Measurements from ENCODE around the gene STX16.
A peak's percentile ranks its signal among the peaks of the same experiment; 100 is the strongest.

Gene STX16

GRCh38 chr20:58657986-58658385 lies 6.9 kb downstream of the STX16 start:
- TF ChIP-seq ISL1 (CRISPR knock-in tag; IDR thresholded peaks at IDR 0.05) (peak; percentile 72), ESRRG (CRISPR knock-in tag; IDR thresholded peaks at IDR 0.05) (no peak)
- peak; percentile 42; the same call in 2 of the 3 replicates for ATAC-seq

- ATAC-seq, result no peak
- TF ChIP-seq GLIS3 (CRISPR knock-in tag; IDR thresholded peaks at IDR 0.05), result no peak
- TF ChIP-seq ZC3H10 (CRISPR knock-in tag; IDR thresholded peaks at IDR 0.05), result no peak
- no peak for TF ChIP-seq ZFP30 (CRISPR knock-in tag; IDR thresholded peaks at IDR 0.05)
- no peak for TF ChIP-seq ZFP3 (CRISPR knock-in tag; IDR thresholded peaks at IDR 0.05)
- no peak for TF ChIP-seq ESRRG (CRISPR knock-in tag; IDR thresholded peaks at IDR 0.05)
- TF ChIP-seq POU6F1 (CRISPR knock-in tag; IDR thresholded peaks at IDR 0.05; ENCODE audit: borderline replicate concordance, low read depth), result no peak
- TF ChIP-seq CSDC2 (CRISPR knock-in tag; IDR thresholded peaks at IDR 0.05), result no peak
These were observed 7.7 kb downstream of the STX16 start for GRCh38 chr20:58658760-58659159.

DNA sequence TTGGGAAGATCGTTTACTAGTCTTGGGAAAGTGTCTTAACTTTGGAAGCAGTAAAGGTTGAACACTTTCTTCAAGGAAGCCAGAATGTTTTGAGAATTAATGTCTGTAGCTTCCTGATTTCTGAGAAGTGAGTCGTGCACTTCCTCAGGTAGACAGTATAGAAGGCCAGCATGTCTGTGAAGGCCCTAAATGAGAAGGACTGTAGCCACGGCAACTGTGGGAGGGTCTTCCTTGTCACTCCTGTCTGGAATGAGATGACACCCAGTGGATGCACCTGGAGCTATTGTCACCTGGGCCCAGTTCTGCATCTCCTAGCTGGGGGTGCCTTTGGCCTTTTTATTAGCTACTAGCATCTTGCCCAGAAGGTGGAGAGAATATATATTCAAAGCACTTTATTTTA lies 8.8 kb downstream of the STX16 start:
- ATAC-seq, result no peak
- TF ChIP-seq ISL1 (CRISPR knock-in tag; IDR thresholded peaks at IDR 0.05) (no peak), CSDC2 (CRISPR knock-in tag; IDR thresholded peaks at IDR 0.05) (no peak), PPARA (CRISPR knock-in tag; IDR thresholded peaks at IDR 0.05; ENCODE audit: borderline replicate concordance) (no peak), ZNF565 (CRISPR knock-in tag; conservative IDR thresholded peaks at IDR 0.05; ENCODE audit: low read depth) (no peak), RARB (CRISPR knock-in tag; IDR thresholded peaks at IDR 0.05) (no peak), ZNF70 (CRISPR knock-in tag; IDR thresholded peaks at IDR 0.05) (no peak), TSHZ2 (CRISPR knock-in tag; IDR thresholded peaks at IDR 0.05) (no peak), SNAI2 (CRISPR knock-in tag; IDR thresholded peaks at IDR 0.05) (no peak), POU6F1 (CRISPR knock-in tag; IDR thresholded peaks at IDR 0.05; ENCODE audit: borderline replicate concordance, low read depth) (no peak), ZNF8 (CRISPR knock-in tag; IDR thresholded peaks at IDR 0.05) (no peak), ZFP30 (CRISPR knock-in tag; IDR thresholded peaks at IDR 0.05) (no peak), ESRRG (CRISPR knock-in tag; IDR thresholded peaks at IDR 0.05) (no peak), ARNTL (CRISPR knock-in tag; IDR thresholded peaks at IDR 0.05; ENCODE audit: borderline replicate concordance, low read depth) (no peak), OSR1 (CRISPR knock-in tag; IDR thresholded peaks at IDR 0.05) (no peak), GLIS3 (CRISPR knock-in tag; IDR thresholded peaks at IDR 0.05) (no peak)
- TF ChIP-seq, protein P1, sequence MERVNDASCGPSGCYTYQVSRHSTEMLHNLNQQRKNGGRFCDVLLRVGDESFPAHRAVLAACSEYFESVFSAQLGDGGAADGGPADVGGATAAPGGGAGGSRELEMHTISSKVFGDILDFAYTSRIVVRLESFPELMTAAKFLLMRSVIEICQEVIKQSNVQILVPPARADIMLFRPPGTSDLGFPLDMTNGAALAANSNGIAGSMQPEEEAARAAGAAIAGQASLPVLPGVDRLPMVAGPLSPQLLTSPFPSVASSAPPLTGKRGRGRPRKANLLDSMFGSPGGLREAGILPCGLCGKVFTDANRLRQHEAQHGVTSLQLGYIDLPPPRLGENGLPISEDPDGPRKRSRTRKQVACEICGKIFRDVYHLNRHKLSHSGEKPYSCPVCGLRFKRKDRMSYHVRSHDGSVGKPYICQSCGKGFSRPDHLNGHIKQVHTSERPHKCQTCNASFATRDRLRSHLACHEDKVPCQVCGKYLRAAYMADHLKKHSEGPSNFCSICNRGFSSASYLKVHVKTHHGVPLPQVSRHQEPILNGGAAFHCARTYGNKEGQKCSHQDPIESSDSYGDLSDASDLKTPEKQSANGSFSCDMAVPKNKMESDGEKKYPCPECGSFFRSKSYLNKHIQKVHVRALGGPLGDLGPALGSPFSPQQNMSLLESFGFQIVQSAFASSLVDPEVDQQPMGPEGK (CRISPR knock-in tag; IDR thresholded peaks at IDR 0.05; ENCODE audit: borderline replicate concordance), result no peak

GRCh38 chr20:58660855-58661597 lies 9.9 kb downstream of the STX16 start:
- no peak for ATAC-seq
- TF ChIP-seq GLIS3 (CRISPR knock-in tag; IDR thresholded peaks at IDR 0.05) (no peak), RARB (CRISPR knock-in tag; IDR thresholded peaks at IDR 0.05) (no peak), ZNF565 (CRISPR knock-in tag; conservative IDR thresholded peaks at IDR 0.05; ENCODE audit: low read depth) (no peak), PPARA (CRISPR knock-in tag; IDR thresholded peaks at IDR 0.05; ENCODE audit: borderline replicate concordance) (no peak), ZFP30 (CRISPR knock-in tag; IDR thresholded peaks at IDR 0.05) (no peak), ESRRG (CRISPR knock-in tag; IDR thresholded peaks at IDR 0.05) (no peak), BACH2 (CRISPR knock-in tag; IDR thresholded peaks at IDR 0.05; ENCODE audit: borderline replicate concordance) (no peak), CSDC2 (CRISPR knock-in tag; IDR thresholded peaks at IDR 0.05) (no peak), CSRNP3 (CRISPR knock-in tag; IDR thresholded peaks at IDR 0.05) (no peak), POU6F1 (CRISPR knock-in tag; IDR thresholded peaks at IDR 0.05; ENCODE audit: borderline replicate concordance, low read depth) (no peak), ZFP3 (CRISPR knock-in tag; IDR thresholded peaks at IDR 0.05) (no peak), ZNF70 (CRISPR knock-in tag; IDR thresholded peaks at IDR 0.05) (no peak), TOX (CRISPR knock-in tag; IDR thresholded peaks at IDR 0.05; ENCODE audit: borderline replicate concordance) (no peak)
- TF ChIP-seq, protein P2, sequence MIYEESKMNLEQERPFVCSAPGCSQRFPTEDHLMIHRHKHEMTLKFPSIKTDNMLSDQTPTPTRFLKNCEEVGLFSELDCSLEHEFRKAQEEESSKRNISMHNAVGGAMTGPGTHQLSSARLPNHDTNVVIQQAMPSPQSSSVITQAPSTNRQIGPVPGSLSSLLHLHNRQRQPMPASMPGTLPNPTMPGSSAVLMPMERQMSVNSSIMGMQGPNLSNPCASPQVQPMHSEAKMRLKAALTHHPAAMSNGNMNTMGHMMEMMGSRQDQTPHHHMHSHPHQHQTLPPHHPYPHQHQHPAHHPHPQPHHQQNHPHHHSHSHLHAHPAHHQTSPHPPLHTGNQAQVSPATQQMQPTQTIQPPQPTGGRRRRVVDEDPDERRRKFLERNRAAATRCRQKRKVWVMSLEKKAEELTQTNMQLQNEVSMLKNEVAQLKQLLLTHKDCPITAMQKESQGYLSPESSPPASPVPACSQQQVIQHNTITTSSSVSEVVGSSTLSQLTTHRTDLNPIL (CRISPR knock-in tag; IDR thresholded peaks at IDR 0.05; ENCODE audit: low read depth), result no peak

All from SK-N-SH treated with all-trans-retinoic acid at 6 μM for 48 hours (cell line).